GM18873 (cell line): Measurements from ENCODE around the gene BNC2.
"Not testable (repeated sequence)": the region's sequence is repeated elsewhere in the genome, so short reads cannot be mapped to it uniquely, and the experiment has no call there.

ENCODE experiments used
- ATAC-seq: cut with Tn5 transposase; IDR thresholded peaks from one replicate; pipeline ENCODE4 v1.9.1; 2021; ENCODE audit warnings: mild to moderate bottlenecking, moderate library complexity, moderate number of reproducible peaks; ENCODE audit not compliant: unreplicated experiment, low FRiP score

The BNC2 gene

DNA sequence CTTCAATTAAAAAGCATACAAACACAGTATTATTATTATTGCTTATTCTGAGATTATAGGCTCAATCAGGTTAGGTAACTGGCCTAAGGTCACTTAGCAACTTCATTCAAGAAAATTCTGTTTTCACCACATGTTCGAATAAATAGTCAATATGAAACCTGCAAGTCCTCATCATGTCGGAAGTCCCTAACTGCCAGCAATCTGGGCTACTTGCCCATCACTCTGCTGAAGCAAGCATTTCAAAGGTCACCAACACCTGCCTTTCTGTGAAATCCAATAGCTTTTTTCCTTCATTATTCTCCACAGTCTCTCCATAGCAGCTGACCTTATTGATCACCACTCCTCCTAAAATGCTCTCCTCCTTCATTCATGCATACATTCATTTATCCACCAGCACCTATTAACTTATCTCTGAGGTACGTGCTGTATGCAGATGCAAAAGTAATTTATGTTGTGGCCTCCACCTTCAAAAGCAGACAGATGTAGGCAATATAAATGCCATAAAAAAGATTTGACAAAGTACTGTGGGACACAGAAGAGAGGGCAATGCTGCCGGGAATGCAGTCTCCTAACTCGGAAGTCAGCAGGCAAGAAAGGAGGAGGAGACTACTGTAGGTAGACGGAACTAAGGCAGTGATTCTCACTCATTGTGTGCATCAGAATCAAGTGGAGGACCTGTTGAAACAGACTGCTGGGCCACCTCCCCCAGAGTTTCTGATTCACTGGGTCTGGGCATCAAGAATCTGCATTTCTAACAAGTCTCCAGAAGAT, 310.9 kb downstream of the BNC2 start:
- ATAC-seq, result no peak

DNA sequence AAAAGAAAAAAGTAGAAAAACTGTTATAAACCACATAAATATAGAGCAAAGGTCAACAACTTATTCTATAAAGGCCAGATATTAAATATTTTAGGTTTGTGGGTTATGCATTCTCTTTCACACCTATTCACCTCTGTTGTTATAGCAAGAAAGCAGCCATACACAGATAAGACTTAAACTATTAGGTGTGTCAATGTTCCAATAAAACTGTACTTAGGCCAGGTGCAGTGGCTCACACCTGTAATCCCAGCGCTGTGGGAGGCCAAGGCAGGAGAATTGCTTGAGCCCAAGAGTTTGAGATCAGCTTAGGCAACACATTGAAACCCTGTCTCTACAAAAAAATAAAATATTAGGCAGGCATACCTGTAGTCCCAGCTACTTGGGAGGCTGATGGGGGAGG, 314.7 kb downstream of the BNC2 start:
- ATAC-seq, result no peak

DNA sequence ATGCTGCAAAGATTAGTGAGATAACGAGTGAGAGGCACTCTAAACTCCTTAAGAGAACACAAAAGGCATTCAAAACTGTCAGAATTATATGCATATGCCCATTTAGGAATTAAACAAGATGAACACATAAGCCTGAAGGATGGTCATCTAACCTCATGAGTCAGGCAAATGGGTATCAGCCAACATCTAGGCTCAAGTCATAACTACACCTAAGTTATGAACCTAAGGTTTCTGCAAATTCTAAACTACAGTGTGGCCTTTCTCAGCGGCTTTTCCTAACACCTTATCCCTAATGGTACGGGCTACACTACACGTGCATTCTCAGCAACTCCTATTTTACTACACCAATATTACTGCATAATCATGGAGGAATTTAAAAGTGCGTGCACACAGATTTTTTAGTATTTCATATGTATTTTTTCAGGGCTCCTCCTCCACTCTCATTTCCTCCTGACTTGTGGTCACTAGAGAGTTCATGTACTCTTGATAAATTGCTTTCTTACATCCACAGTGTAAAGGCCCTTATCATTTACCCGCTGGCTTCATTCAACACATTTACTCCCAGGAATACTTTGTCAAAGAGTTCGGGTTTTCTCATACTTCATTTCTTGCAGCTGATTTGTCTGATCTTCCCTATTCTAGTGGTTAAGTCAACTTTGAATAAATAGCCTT, 316.5 kb downstream of the BNC2 start:
- no peak for ATAC-seq

DNA sequence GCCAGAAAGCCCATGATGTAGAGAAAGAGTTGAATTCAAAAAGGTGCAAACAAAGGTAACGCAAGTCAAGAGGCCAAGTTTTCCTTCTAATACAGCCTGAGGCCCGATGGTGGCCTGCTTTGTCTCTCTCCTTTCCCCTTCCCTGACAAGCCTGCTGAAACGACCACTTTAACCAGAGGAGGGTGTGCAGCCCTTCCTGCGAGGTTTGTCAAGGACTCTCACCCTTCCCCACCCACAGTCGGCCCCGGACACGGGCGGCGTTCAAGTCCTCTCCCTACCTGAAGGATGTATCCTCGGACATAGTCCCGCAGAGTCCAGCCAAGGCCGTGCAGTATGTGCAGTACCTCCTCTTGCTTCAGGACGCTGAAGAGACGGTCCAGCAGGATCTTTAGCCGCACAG, 318.2 kb downstream of the BNC2 start:
- ATAC-seq, result no peak

DNA sequence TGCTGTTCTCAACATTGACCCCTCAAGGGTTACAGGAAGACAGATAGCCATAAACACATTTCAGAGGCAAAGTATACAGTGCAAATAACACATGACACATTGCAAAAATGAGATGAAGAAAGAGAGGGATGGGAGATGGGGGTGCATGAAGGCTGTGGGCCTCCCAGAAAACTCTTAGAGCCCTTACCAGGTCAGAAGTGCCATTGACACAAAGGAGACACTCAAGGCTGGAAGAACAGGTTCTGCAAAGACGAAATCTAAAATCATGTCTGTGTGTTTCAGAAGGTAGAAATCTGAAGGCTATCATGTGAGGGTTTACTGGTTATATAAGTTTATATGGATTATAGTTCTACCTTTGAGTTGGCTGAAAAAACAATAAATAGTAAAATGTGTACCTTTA, 318.8 kb downstream of the BNC2 start:
- no peak for ATAC-seq

DNA sequence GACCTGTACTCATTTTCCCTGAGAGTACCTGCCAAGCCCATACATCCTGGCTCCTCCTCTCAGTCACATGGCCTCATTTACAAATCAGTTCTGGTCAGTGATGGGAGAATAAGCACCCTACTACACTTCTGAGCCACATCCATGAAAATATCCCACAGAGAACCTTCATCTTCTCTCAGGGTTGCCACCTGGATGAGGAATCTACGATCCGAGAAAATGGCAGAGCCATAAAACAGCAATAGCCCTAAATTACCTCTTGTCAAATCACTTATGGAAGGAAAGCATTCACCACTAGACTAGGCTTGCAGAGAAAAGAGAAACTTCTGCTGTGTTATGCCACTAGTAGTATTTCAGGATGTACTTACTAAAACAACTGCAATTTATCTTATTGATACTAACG, 324.8 kb downstream of the BNC2 start:
- ATAC-seq, result no peak

DNA sequence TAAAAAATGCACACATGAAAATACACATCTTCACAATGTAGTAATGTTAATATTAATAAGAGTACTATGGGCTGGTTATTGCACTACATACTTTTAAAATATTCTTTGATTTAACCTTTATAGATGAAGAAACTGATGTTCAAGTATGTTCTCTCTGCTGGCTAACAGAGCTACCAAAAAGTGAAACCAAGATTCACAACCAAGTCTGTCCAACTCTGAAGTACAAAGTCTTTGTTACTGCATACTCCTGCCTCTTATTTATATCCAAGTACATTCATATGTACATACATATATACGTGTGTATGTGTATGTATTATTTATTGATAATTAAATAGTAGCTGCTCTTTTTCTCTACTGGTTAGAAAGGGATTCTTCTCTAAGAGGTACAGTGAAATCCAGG, 325.6 kb downstream of the BNC2 start:
- ATAC-seq, result no peak

DNA sequence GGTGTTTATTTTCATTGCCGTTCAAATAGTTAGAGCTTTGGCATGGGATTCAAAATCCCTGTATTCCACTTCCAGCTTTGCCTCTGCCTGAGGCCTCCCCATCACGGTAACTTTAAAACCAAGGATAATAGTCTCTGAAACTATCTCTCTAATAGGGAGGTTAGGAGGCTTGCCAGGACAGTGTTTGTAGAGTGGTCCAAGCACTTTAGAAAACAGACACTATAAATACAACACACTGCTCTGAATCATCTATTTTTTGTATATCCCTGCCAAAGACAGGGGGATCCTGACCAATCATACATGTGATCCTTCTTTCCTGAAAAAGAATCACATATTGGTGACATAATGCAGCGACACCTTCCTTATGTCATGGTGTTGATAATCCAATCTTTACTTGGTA, 326.8 kb downstream of the BNC2 start:
- no peak for ATAC-seq

DNA sequence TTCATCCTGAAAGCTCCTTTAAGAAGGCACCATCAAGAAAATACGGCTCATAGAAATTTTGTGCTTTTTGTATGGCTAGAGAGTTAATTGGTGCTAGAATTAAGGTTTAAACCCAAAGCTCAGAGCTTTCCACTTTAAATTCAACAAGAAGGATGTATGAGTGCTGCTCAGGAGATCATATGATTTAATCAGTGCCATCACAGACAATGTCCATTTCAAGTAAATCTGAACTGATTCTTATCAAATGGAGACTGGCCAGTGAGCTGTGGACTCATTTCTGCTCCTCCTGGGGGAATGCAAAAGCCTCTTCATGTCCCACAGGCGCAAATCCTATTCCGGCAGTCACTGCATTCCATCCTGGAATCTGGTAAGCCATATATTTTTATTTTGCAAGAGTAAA, 327.2 kb downstream of the BNC2 start:
- ATAC-seq, result no peak

DNA sequence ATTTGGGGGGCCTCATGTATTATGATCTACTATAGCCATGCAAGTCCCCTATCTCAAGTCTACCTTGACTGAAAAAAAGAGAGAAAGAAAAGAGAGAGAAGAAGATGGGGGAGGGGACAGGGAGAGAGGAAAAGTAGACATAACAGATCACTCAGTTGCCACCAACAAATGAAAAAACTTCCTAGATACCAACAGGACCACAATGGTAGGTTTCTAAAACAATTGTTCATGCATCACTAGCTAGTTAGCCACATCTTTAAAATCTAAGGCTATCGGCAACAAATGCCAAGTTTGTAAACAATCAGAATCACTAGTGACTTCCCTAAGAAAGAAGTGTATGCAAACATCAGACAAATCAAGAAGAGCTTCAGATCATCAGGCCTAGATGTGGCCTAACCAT, 328.2 kb downstream of the BNC2 start:
- ATAC-seq, result no peak

DNA sequence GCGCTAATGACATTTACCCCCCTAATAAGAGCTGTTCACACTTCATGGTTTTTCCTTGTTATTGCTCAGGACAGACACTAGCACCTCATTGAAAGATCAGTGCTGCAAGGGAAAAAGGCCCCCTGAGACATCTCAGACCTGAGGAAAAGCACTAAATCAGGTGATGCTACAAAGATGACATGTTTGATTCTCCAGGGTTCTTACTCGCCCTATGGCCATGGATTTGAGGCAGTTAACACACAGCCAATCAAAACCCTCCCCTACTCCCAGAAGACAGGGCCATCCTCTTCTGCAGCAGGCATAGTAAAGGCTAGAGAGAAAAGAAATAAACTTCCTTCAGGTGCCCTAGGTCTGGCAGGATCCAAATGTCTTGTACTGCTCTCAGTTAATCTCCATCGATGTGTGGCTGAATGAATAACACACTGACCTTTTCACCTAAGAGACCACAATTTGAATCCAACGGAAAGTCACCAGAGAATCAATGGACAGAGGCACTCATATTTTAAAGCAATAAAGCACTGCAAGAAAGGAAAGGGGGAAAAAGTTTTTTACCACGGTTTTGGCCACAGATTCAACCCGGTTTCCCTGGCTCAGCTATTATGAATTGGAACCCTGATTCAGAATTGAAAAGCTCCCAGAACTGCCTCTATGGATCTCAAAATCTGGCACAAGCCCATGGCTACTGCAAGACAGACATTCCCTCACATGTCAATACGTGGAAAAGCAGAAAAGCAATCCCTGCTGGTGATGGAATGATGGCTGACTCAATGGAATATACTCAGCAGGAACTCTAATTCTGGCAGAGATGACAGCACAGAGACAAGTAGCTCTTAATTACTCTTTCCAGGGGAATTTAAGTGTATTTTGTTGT, 329.5 kb downstream of the BNC2 start:
- no peak for ATAC-seq

DNA sequence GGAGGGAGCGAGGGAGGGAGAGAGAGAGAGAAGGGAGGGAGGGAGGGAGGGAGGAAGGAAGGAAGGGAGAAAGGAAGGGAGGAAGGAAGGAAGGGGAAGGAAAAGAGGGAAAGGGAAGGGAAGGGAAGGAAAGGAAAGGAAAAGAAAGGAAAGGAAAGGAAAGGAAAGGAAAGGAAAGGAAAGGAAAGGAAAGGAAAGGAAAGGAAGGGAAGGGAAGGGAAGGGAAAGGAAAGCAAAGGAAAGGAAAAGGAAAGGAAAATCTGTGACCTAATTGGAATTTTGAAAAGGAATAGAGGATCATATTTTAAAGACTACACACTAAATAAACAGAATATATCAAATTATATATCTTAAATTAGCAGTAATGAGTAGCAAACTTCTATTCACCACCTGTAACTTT, 330.8 kb downstream of the BNC2 start:
- ATAC-seq, result not testable (repeated sequence)

DNA sequence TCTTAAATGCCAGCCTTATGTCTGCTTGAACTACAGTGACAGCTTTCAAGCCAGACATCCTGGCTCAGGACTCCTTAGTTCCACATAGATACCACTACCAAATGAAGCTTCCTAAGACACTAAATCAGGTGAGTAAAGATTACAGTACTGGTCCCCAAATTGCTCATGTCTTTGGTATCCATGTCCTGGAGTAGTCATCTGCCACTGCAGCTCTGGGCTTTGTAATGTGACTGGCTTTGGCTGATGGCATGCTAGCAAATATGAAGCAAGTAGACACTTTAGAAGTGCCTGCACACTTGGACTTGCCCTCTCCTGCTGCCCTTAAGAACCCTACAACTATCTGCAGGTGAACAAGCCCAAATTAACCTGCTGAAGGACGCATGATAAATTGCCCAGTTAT, 334.9 kb downstream of the BNC2 start:
- no peak for ATAC-seq

DNA sequence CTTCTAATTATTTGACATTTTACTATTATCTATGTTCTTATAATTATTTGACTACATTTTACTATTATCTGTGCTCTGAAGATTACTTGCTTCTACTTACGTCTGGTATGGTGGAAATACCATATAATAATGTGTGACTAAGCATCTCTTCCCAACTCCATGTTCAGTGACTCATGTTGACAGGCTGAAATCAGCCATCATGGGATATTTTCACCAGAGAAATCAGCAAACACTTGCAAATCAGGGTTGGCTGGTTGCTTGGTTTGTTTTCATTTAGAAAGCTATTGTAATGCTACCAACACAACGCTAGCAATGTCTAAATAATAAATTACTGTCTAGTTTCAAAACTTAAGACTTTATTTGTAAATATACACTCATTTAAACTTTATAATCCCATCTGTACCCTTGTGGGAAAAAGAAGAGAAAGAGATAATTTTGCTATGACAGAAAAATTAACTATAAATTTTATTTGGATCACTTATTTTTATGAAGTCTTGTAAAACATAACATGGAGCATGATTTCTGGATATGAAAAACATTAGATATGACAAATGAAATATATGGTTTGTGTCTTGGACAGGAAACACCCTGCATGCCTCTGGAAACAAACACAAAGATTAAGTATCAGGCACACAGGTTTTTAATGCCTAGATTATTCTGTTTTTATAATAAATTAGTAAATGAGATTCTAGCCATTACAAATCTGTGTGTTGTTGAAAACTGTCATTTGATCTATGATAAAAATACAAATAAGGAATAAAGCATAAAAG, 337.6 kb downstream of the BNC2 start:
- no peak for ATAC-seq

DNA sequence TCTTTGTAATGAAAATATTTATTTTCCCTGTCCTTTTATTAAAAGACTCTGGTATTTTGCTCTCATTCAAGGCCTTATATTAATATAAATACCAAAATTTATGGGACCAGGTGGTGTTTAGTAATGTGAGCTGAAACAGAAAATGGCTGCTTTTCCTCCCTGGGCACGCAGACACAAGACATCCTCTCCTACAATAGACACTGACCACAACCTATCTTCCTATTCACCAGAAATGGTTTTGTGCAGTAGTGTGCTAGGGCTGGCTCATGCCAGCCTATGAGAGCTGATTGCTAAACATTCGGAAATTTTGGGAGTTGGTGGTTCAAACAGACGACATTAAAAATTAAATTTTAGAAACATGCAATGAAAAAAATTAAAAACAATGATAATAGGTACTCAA, 338.2 kb downstream of the BNC2 start:
- ATAC-seq, result no peak

DNA sequence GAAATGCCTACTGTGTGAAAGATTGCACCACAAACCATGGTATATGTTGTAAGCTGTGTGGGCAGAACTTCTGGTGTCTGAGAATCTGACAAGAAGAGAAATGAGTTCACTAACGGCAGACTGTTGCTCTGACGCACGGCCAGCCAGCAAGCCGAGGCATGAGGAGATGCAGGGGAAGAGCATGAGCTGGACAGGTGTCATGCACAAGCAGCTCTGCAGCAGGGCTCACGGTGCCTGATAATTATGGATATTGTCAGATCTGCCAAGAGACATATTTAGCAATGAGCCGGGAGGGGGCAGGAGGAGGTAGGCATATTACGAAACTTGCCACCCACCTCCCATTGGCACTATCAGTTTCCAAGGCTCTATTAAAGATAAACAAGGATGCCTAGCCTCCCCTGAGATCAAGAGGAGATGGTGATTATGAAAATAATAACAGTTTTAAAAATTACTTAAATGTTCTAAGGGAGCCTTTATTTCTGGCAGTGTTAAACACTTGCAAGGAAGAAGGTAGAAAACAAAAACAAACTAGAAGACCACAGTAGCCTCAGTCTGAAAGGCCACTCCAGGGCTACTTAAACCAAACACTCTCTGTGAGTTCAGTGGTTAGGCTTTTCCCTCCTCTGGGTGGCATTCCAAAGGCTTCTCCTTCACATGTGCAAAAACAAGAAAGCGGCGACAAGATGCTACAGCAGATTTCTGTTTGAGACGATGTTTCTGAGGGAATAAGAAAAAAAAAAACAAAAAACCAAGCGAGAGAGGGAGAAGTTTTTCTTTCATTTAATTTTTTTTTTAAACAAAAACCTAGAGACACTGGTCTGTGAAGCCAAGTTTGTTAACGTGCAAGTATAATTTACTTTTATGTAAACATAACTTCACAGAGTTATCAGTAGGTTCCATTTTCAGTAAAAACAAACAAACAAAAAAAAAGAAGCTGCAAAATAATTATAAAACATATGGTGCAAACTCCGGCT, 339.5 kb downstream of the BNC2 start:
- ATAC-seq, result no peak

DNA sequence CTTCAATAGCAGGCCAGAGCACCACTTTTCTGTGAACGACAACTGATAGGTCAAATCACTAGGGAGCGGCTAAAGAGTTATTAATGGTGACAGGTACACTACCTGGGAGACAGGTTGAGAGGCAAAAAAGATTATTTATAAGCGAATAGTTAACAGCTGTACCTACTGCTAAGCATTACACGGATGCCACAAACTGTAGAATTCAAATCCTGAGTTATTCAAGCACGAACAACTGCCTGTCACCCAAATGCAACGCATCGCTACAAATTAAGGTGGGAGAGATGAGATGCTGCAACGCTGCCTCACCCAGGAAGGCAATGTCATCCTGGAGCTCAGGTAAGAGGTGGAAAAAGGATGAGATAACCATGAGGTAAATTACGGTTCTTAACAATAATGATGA, 342.9 kb downstream of the BNC2 start:
- no peak for ATAC-seq

DNA sequence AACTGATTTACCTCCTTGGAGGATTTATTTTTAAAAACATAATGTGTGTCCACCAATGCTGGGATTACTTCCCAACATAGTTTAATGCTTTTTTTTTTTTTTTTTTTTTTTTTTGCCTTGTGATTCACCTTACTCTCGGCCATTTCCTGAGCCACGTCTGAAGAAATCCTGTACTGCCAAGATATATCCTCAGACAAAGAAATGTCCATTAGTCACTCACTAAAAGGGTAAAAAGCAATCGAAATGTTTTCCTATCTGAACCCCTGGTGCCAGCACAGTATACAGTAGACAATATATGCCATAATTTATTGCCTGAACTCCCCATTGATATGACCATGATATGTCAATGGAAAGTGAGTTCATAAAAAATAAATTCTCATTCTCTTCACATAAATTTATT, 344.1 kb downstream of the BNC2 start:
- ATAC-seq, result no peak

DNA sequence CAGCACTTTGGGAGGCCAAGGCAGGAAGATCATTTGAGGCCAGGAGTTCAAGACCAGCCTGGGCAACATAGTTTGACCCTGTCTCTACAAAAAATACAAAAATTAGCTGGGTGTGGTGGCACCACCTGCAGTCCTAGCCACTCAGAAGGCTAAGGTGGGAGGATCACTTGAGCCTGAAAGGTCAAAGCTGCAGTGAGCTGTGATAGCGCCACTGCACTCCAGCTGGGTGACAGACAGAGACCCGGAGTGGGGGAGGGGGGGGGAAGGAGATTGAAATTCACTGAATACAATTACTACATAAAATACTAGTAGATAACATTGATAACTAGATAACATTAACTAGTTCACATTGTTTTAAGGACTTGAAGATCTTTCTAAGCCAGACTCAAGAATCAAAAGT, 345.6 kb downstream of the BNC2 start:
- ATAC-seq, result no peak

DNA sequence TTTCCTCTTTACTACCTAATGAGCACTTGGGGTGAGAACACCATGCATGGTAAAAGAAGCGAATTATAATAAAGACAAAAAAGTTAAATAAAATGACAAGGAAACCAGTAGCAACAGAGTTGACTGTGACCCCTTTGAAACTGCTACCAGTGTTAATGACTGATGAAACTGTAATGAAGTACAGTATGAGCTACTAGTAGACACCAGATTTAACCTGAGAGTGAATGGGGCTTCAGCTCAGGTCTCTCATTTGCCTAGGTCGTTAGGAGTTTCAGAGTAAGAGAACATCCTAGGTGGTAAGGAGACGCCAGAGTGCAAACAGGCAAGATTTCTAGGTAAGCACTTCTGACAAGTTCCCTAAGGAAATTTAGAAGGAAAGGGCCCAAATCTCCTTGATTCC, 346.4 kb downstream of the BNC2 start:
- no peak for ATAC-seq
